SHP77 (cell line): ENCODE results near the gene PIAS1.
"Not testable (repeated sequence)": the region's sequence is repeated elsewhere in the genome, so short reads cannot be mapped to it uniquely, and the experiment has no call there.

ENCODE experiments used
- DNase-seq, 2 experiments: peaks; one replicate each; lab custom pipeline; 2025; lab: John Stamatoyannopoulos, UW

PIAS1 gene

GRCh38 chr15:68124700-68125099 is 70.6 kb downstream of the PIAS1 start:
- DNase-seq: no peak

GRCh38 chr15:68126396-68126795 is 72.3 kb downstream of the PIAS1 start:
- no peak for DNase-seq

- DNase-seq: no peak
These were observed 75.0 kb downstream of the PIAS1 start for GRCh38 chr15:68129072-68129471.

- DNase-seq: no peak
These were observed 76.7 kb downstream of the PIAS1 start for GRCh38 chr15:68130851-68131250.

- no peak for DNase-seq
These were observed 83.0 kb downstream of the PIAS1 start for GRCh38 chr15:68137096-68137495.

- DNase-seq: no peak
These were observed 89.0 kb downstream of the PIAS1 start for GRCh38 chr15:68143129-68143528.

GRCh38 chr15:68143785-68144184 is 89.7 kb downstream of the PIAS1 start:
- DNase-seq: no peak

- no peak for DNase-seq
These were observed 91.6 kb downstream of the PIAS1 start for GRCh38 chr15:68145706-68146105.

- no peak for DNase-seq
These were observed 93.9 kb downstream of the PIAS1 start for GRCh38 chr15:68148039-68148438.

- no peak for DNase-seq
These were observed 94.9 kb downstream of the PIAS1 start for GRCh38 chr15:68149059-68149458.

GRCh38 chr15:68150187-68150586 is 96.1 kb downstream of the PIAS1 start:
- no peak for DNase-seq

- DNase-seq: no peak
These were observed 97.2 kb downstream of the PIAS1 start for GRCh38 chr15:68151277-68151676.

- no peak for DNase-seq
These were observed 98.2 kb downstream of the PIAS1 start for GRCh38 chr15:68152342-68152741.

- peak; percentile 38 to 49 for DNase-seq
These were observed 100.9 kb downstream of the PIAS1 start for GRCh38 chr15:68154923-68155559.

GRCh38 chr15:68157074-68157473 is 103.0 kb downstream of the PIAS1 start:
- no peak for DNase-seq

GRCh38 chr15:68158046-68158628 is 104.0 kb downstream of the PIAS1 start:
- DNase-seq: no peak

- DNase-seq: no peak
These were observed 109.1 kb downstream of the PIAS1 start for GRCh38 chr15:68163191-68163590.

- DNase-seq: no peak
These were observed 112.7 kb downstream of the PIAS1 start for GRCh38 chr15:68166847-68167246.

- DNase-seq: not testable (repeated sequence)
These were observed 117.9 kb downstream of the PIAS1 start for GRCh38 chr15:68172037-68172436.

- no peak for DNase-seq
These were observed 119.0 kb downstream of the PIAS1 start for GRCh38 chr15:68173119-68173518.

GRCh38 chr15:68175526-68175925 is 121.4 kb downstream of the PIAS1 start:
- no peak for DNase-seq

GRCh38 chr15:68176601-68177000 is 122.5 kb downstream of the PIAS1 start:
- no peak for DNase-seq

- no peak for DNase-seq
These were observed 123.6 kb downstream of the PIAS1 start for GRCh38 chr15:68177742-68178141.
